DND-41 (cell line): ENCODE results near the gene DKK2.

Experiments
- ATAC-seq: fragments of 200-7000 bp; cut with Tn5 transposase; 3 replicates; pipeline ENCODE4 v1.9.1; 2021; ENCODE audit warnings: low read depth; ENCODE audit not compliant: insufficient read depth
- DNase-seq: peaks from one replicate; pipeline ENCODE4 v3.0.0-alpha.2; 2020
- H2AFZ ChIP-seq: 2 replicates; pipeline ENCODE4 v1.6.0; 2012; ENCODE audit warnings: low read depth, low read length
- H3K27ac ChIP-seq: 2 replicates; pipeline ENCODE4 v1.5.1; 2012; ENCODE audit warnings: low read length, inconsistent platforms
- H3K27me3 ChIP-seq: fragments of 200-600 bp; sonication (generic); 2 replicates; pipeline ENCODE4 v1.6.0; 2012; ENCODE audit warnings: low read length, mild to moderate bottlenecking, inconsistent platforms; ENCODE audit not compliant: insufficient read depth, poor library complexity
- H3K36me3 ChIP-seq: 2 replicates; pipeline ENCODE4 v1.5.1; 2012; ENCODE audit warnings: low read length, inconsistent platforms; ENCODE audit not compliant: insufficient read depth
- H3K4me1 ChIP-seq: 2 replicates; pipeline ENCODE4 v1.5.1; 2012; ENCODE audit warnings: mild to moderate bottlenecking, low read length; ENCODE audit not compliant: insufficient read depth
- H3K4me2 ChIP-seq: 2 replicates; pipeline ENCODE4 v1.6.0; 2012; ENCODE audit warnings: mild to moderate bottlenecking, moderate library complexity, low read length, inconsistent platforms; ENCODE audit not compliant: insufficient read depth
- H3K4me3 ChIP-seq, 2 experiments: fragments of 200-600 bp in 1 of 2; shearing (Covaris generic) in 1 of 2; 2 replicates each; pipeline ENCODE4 v1.5.1; 2012 to 2016; ENCODE audit warnings: inconsistent platforms in 2 of 2, low read length in 2 of 2, mild to moderate bottlenecking in 2 of 2, low read depth in 1 of 2, moderate library complexity in 1 of 2
- H3K79me2 ChIP-seq: 2 replicates; pipeline ENCODE4 v1.6.0; 2012; ENCODE audit warnings: low read length, inconsistent platforms; ENCODE audit not compliant: insufficient read depth
- H3K9ac ChIP-seq: 2 replicates; pipeline ENCODE4 v1.6.0; 2012; ENCODE audit warnings: low read depth, mild to moderate bottlenecking, inconsistent platforms, low read length, moderate library complexity
- H3K9me3 ChIP-seq: 2 replicates; pipeline ENCODE4 v1.5.1; 2012; ENCODE audit warnings: low read length, moderate library complexity, mild to moderate bottlenecking, inconsistent platforms; ENCODE audit not compliant: insufficient read depth, severe bottlenecking
- H4K20me1 ChIP-seq: 2 replicates; pipeline ENCODE4 v1.6.0; 2012; ENCODE audit warnings: low read length; ENCODE audit not compliant: insufficient read depth
- EZH2 ChIP-seq: IDR thresholded peaks from 3 replicates; pipeline ENCODE4 v1.6.1; 2012; ENCODE audit warnings: borderline replicate concordance, low read depth, mild to moderate bottlenecking, moderate library complexity, low read length, inconsistent platforms; ENCODE audit not compliant: severe bottlenecking
- TF ChIP-seq, protein P1 (sequence below): IDR thresholded peaks from 2 replicates; pipeline ENCODE4 v1.5.1; 2012; ENCODE audit warnings: borderline replicate concordance, low read length, moderate library complexity, mild to moderate bottlenecking; ENCODE audit not compliant: poor library complexity, severe bottlenecking; ENCODE audit errors: extremely low read depth

Gene DKK2

DNA sequence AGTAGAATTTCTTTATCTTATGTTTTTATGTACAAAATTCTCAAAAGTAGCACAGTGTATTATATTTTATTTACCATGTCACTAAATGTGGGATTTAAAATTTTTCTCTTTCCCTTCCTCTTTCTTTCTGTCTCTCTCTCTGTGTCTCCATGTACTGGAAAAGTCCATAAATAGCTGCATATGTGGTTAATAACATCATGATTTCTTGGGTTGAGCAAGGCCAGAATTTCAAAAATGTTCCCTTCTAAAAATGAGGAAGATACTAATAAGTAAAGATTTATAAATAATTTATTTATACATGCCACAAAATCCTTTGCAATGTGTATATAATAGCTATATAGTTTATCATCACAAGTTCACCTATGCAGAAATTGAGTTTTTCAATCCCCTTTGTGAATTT is 29.1 kb upstream of the DKK2 start:
- no peak overlapping the region for H3K27ac ChIP-seq
- TF ChIP-seq, protein P1, sequence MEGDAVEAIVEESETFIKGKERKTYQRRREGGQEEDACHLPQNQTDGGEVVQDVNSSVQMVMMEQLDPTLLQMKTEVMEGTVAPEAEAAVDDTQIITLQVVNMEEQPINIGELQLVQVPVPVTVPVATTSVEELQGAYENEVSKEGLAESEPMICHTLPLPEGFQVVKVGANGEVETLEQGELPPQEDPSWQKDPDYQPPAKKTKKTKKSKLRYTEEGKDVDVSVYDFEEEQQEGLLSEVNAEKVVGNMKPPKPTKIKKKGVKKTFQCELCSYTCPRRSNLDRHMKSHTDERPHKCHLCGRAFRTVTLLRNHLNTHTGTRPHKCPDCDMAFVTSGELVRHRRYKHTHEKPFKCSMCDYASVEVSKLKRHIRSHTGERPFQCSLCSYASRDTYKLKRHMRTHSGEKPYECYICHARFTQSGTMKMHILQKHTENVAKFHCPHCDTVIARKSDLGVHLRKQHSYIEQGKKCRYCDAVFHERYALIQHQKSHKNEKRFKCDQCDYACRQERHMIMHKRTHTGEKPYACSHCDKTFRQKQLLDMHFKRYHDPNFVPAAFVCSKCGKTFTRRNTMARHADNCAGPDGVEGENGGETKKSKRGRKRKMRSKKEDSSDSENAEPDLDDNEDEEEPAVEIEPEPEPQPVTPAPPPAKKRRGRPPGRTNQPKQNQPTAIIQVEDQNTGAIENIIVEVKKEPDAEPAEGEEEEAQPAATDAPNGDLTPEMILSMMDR: no peak
- TF ChIP-seq EZH2: no peak
- no peak overlapping the region for H2AFZ ChIP-seq
- H3K27me3 ChIP-seq: no peaks in the 10 kb centered on the region
- no peak overlapping the region for H3K4me2 ChIP-seq
- no peaks in the 10 kb centered on the region for H3K36me3 ChIP-seq
- H3K9me3 ChIP-seq: no peaks in the 10 kb centered on the region
- no peak for DNase-seq
- no peak for ATAC-seq
- no peaks in the 10 kb centered on the region for H3K4me1 ChIP-seq
- no peak overlapping the region for H3K4me3 ChIP-seq
- H4K20me1 ChIP-seq: no peaks in the 10 kb centered on the region
- no peaks in the 10 kb centered on the region for H3K79me2 ChIP-seq
- H3K9ac ChIP-seq: no peak overlapping the region

DNA sequence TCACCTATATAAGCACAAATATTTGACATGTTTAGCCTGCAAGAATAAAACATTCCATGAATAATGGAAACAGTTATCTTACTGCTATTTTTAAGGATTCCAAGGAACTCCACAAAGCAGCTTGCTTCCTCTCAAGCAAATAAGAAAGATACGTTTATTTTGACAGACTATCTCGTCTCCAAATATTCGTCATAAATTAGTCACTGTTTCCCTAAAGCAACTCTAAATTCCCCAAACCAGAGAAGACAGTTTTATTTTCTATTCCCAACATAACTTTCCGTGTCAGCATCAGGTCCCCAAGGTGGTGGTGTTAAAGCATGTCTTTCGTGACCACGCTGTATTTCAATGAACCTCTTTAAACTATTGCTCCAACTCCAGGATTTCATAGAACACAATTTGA is 24.3 kb upstream of the DKK2 start:
- Histone ChIP-seq H3K79me2 (no peaks in the 10 kb centered on the region), H3K4me3 (no peak overlapping the region), H2AFZ (no peak overlapping the region), H3K36me3 (no peaks in the 10 kb centered on the region), H3K4me1 (no peaks in the 10 kb centered on the region), H3K4me2 (no peak overlapping the region), H3K27ac (no peak overlapping the region), H3K9me3 (no peaks in the 10 kb centered on the region), H3K27me3 (no peaks in the 10 kb centered on the region), H3K9ac (no peak overlapping the region), H4K20me1 (no peaks in the 10 kb centered on the region)
- TF ChIP-seq EZH2: no peak
- TF ChIP-seq, protein P1: no peak
- DNase-seq (no peak), ATAC-seq (no peak)

DNA sequence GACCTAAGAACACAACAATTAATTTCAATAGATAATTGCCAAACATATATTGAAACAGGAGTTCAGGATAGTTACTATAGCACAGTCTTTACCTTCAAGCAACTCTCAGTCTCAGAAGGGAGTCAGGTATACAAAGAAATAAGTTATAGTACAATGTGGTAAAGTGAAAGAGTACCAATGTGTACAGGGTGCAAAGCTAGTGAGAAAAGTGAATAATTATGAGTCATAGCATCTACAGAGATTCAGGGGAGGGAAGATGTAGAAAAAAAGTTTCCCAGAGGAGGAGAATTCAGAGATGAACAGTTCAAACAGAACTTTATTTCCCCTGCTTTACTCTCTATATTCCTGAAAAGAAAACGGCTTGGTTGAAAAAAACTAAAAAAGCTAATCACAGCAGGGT is 22.7 kb upstream of the DKK2 start:
- H2AFZ ChIP-seq: no peak overlapping the region
- H3K4me3 ChIP-seq: no peak overlapping the region
- H3K4me1 ChIP-seq: no peaks in the 10 kb centered on the region
- no peaks in the 10 kb centered on the region for H3K27me3 ChIP-seq
- H3K4me2 ChIP-seq: no peak overlapping the region
- H4K20me1 ChIP-seq: no peaks in the 10 kb centered on the region
- no peaks in the 10 kb centered on the region for H3K79me2 ChIP-seq
- ATAC-seq: no peak
- DNase-seq: no peak
- no peak overlapping the region for H3K9ac ChIP-seq
- H3K36me3 ChIP-seq: no peaks in the 10 kb centered on the region
- H3K9me3 ChIP-seq: no peaks in the 10 kb centered on the region
- TF ChIP-seq, protein P1: no peak
- TF ChIP-seq EZH2: no peak
- H3K27ac ChIP-seq: no peak overlapping the region
